Endothelial cell of umbilical vein (primary cell): Measurements from ENCODE around the gene KIF26B.

ENCODE experiments used
- CTCF ChIP-seq, 2 donors: IDR thresholded peaks; 1 replicate in 1 of 2; 2 replicates in 1 of 2; pipeline ENCODE4 v1.5.1; 2011; ENCODE audit warnings: low read length in 2 of 2, mild to moderate bottlenecking in 2 of 2, moderate library complexity in 2 of 2, control low read depth in 1 of 2, inconsistent platforms in 1 of 2, low read depth in 1 of 2; ENCODE audit not compliant: insufficient read depth in 1 of 2; ENCODE audit errors: extremely low read depth in 1 of 2
- EZH2 ChIP-seq: IDR thresholded peaks from 2 replicates; pipeline ENCODE4 v1.6.1; 2012; ENCODE audit warnings: borderline replicate concordance, low read depth, mild to moderate bottlenecking, moderate library complexity, low read length, inconsistent platforms; ENCODE audit not compliant: severe bottlenecking
- GATA2 ChIP-seq: IDR thresholded peaks from 2 replicates; pipeline ENCODE4 v1.7.0; 2011; ENCODE audit warnings: low read depth, mild to moderate bottlenecking, moderate library complexity, mixed read lengths, low read length; ENCODE audit not compliant: insufficient read length, insufficient read depth
- JUN ChIP-seq: IDR thresholded peaks from 2 replicates; pipeline ENCODE4 v1.6.1; 2011; ENCODE audit warnings: borderline replicate concordance, low read depth; ENCODE audit not compliant: insufficient read length, insufficient read depth
- MYC ChIP-seq: IDR thresholded peaks from one replicate; pipeline ENCODE4 v1.6.1; 2011; ENCODE audit warnings: mild to moderate bottlenecking, low read depth, low read length
- POLR2A ChIP-seq: IDR thresholded peaks from 2 replicates; pipeline ENCODE4 v1.6.1; 2012; ENCODE audit warnings: low read depth, mild to moderate bottlenecking, control low read depth, low read length
- POLR2AphosphoS5 ChIP-seq: IDR thresholded peaks from 2 replicates; pipeline ENCODE4 v1.6.1; 2012; ENCODE audit warnings: low read depth, mild to moderate bottlenecking, control low read depth, low read length, moderate library complexity; ENCODE audit not compliant: insufficient read depth
- TF ChIP-seq, protein P1 (sequence below): IDR thresholded peaks from 2 replicates; pipeline ENCODE4 v1.6.1; 2011; ENCODE audit not compliant: insufficient read depth, insufficient read length

DNA sequence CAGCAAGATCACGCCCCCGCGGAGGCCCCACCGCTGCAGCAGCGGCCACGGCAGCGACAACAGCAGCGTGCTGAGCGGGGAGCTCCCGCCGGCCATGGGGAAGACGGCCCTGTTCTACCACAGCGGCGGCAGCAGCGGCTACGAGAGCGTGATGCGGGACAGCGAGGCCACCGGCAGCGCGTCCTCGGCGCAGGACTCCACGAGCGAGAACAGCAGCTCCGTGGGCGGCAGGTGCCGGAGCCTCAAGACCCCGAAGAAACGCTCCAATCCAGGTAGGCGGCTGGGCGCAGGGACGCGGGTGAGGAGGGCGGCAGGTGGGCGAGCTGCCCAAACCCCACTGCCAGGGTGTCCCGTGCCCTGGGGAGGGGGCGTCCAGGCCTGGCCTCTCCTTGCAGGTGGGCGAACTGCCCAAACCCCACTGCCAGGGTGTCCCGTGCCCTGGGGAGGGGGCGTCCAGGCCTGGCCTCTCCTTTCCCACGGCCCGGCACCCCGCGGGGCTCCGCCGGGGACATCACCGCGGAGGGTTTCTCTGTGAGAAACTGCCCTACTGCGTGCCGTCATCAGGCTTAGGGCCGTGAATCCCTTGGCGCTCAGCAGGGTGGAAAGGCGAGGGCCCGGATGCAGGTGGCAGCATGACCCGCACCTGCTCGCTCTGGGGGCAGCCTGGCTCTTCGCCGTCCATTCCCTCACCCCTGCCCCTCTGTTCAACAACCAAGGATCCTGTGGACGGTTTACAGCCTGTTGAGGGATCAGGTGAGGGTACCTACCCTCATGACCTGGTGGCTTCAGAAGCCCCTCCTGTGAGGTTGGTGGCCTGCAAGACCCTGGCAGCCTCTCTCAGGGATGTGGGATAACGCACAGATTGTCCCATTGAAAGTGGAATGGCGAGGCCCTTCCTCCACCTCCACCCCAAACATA is 534.0 kb downstream of the KIF26B start:
- no peak for TF ChIP-seq CTCF (IDR thresholded peaks at IDR 0.05; ENCODE audit: extremely low read depth in 1 of 2, insufficient read depth in 1 of 2, low read depth in 1 of 2, low read length in 2 of 2)
- no peak for TF ChIP-seq POLR2A
- no peak for TF ChIP-seq EZH2
- TF ChIP-seq MYC: no peak
- no peak for TF ChIP-seq GATA2
- TF ChIP-seq, protein P1, sequence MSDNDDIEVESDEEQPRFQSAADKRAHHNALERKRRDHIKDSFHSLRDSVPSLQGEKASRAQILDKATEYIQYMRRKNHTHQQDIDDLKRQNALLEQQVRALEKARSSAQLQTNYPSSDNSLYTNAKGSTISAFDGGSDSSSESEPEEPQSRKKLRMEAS: no peak
- TF ChIP-seq POLR2AphosphoS5: no peak
- TF ChIP-seq JUN: no peak
